Ovary (tissue), 3 donors: ENCODE measurements around the gene MOV10.

Source experiments
- EP300 ChIP-seq: sonication (generic); formaldehyde crosslinking; IDR thresholded peaks from one replicate; pipeline ENCODE4 v1.6.1; 2017; ENCODE audit warnings: antibody characterized with exemption
- POLR2A ChIP-seq: fragments of 450-650 bp; IDR thresholded peaks from one replicate; pipeline ENCODE4 v1.6.1; 2017; ENCODE audit warnings: antibody characterized with exemption, mild to moderate bottlenecking, moderate library complexity
- TF ChIP-seq, protein P1 (sequence below), 3 donors: fragments of 450-650 bp in 2 of 3; fragments of 200-600 bp in 1 of 3; IDR thresholded peaks; one replicate each; pipeline versions ENCODE4 v1.5.1 to v1.8.0; 2016 to 2022; ENCODE audit warnings: antibody characterized with exemption in 3 of 3, mild to moderate bottlenecking in 1 of 3
- donor health status: DM: no; HTN: no; CAD: no.

DNA sequence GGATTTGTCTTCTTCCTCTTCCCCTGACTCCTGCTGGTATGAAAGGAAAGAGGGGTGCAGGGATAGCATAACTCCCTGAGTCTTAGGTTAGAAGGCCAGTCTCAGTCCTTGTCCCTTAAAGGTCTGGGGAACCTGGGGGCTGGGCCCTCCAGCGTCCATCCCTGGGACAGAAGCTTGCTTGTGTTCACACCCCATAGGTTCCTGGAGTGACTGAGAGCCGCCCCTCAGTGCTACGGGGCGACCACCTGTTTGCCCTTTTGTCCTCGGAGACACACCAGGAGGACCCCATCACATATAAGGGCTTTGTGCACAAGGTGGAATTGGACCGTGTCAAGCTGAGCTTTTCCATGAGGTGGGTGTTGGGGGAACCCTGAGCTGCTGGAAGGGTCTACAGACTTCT lies 19.4 kb downstream of the MOV10 start:
- TF ChIP-seq POLR2A (no peak), EP300 (no peak)
- TF ChIP-seq, protein P1, sequence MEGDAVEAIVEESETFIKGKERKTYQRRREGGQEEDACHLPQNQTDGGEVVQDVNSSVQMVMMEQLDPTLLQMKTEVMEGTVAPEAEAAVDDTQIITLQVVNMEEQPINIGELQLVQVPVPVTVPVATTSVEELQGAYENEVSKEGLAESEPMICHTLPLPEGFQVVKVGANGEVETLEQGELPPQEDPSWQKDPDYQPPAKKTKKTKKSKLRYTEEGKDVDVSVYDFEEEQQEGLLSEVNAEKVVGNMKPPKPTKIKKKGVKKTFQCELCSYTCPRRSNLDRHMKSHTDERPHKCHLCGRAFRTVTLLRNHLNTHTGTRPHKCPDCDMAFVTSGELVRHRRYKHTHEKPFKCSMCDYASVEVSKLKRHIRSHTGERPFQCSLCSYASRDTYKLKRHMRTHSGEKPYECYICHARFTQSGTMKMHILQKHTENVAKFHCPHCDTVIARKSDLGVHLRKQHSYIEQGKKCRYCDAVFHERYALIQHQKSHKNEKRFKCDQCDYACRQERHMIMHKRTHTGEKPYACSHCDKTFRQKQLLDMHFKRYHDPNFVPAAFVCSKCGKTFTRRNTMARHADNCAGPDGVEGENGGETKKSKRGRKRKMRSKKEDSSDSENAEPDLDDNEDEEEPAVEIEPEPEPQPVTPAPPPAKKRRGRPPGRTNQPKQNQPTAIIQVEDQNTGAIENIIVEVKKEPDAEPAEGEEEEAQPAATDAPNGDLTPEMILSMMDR (IDR thresholded peaks at IDR 0.05): no peak
